ENCODE results near the gene IBA57. TPM values are rescaled to one million over a fixed set of nuclear protein-coding genes. Genes with fewer than 3 reads are reported as not detected.

IBA57 gene
- total RNA-seq, 1 donor from 2014 or later, result 7.7 TPM

GRCh38 chr1:228178737-228179684 is 13.4 kb downstream of the IBA57 start:
- peaks cover 5% of the 10 kb centered on the region for H3K4me1 Mint-ChIP-seq (ENCODE audit: low read depth, unreplicated experiment)
- TF ChIP-seq CTCF (IDR thresholded peaks at IDR 0.05; ENCODE audit: partially characterized antibody, unreplicated experiment), result no peak
- no peak for DNase-seq
- H3K27ac Mint-ChIP-seq (ENCODE audit: unreplicated experiment), result no peak overlapping the region
- H3K27me3 Mint-ChIP-seq (ENCODE audit: unreplicated experiment), result peaks cover 2% of the 10 kb centered on the region
- no peak overlapping the region for H3K4me3 Mint-ChIP-seq (ENCODE audit: unreplicated experiment)
- no peaks in the 10 kb centered on the region for H3K36me3 Mint-ChIP-seq (ENCODE audit: unreplicated experiment)
- H3K9me3 Mint-ChIP-seq (ENCODE audit: unreplicated experiment), result peaks cover 2% of the 10 kb centered on the region

GRCh38 chr1:228180271-228180958 is 14.8 kb downstream of the IBA57 start:
- H3K27ac Mint-ChIP-seq (ENCODE audit: unreplicated experiment), result no peak overlapping the region
- H3K27me3 Mint-ChIP-seq (ENCODE audit: unreplicated experiment), result peaks cover 4% of the 10 kb centered on the region
- TF ChIP-seq CTCF (IDR thresholded peaks at IDR 0.05; ENCODE audit: partially characterized antibody, unreplicated experiment), result peak; percentile 19
- peaks cover 2% of the 10 kb centered on the region for H3K9me3 Mint-ChIP-seq (ENCODE audit: unreplicated experiment)
- H3K36me3 Mint-ChIP-seq (ENCODE audit: unreplicated experiment), result no peaks in the 10 kb centered on the region
- no peak overlapping the region for H3K4me3 Mint-ChIP-seq (ENCODE audit: unreplicated experiment)
- H3K4me1 Mint-ChIP-seq (ENCODE audit: low read depth, unreplicated experiment), result peaks cover 5% of the 10 kb centered on the region
- DNase-seq, result no peak

- Mint-ChIP-seq H3K27ac (ENCODE audit: unreplicated experiment) (no peak overlapping the region), H3K9me3 (ENCODE audit: unreplicated experiment) (peaks cover 2% of the 10 kb centered on the region), H3K4me1 (ENCODE audit: low read depth, unreplicated experiment) (peaks cover 5% of the 10 kb centered on the region), H3K27me3 (ENCODE audit: unreplicated experiment) (peaks cover 4% of the 10 kb centered on the region), H3K36me3 (ENCODE audit: unreplicated experiment) (no peaks in the 10 kb centered on the region), H3K4me3 (ENCODE audit: unreplicated experiment) (no peak overlapping the region)
- no peak for DNase-seq
- no peak for TF ChIP-seq CTCF (IDR thresholded peaks at IDR 0.05; ENCODE audit: partially characterized antibody, unreplicated experiment)
These were observed 15.5 kb downstream of the IBA57 start for GRCh38 chr1:228180959-228181644.

- no peak overlapping the region for H3K4me3 Mint-ChIP-seq (ENCODE audit: unreplicated experiment)
- no peaks in the 10 kb centered on the region for H3K36me3 Mint-ChIP-seq (ENCODE audit: unreplicated experiment)
- DNase-seq, result no peak
- H3K27ac Mint-ChIP-seq (ENCODE audit: unreplicated experiment), result no peak overlapping the region
- TF ChIP-seq CTCF (IDR thresholded peaks at IDR 0.05; ENCODE audit: partially characterized antibody, unreplicated experiment), result no peak
- H3K27me3 Mint-ChIP-seq (ENCODE audit: unreplicated experiment), result peaks cover 4% of the 10 kb centered on the region
- H3K9me3 Mint-ChIP-seq (ENCODE audit: unreplicated experiment), result peaks cover 2% of the 10 kb centered on the region
- peaks cover 5% of the 10 kb centered on the region for H3K4me1 Mint-ChIP-seq (ENCODE audit: low read depth, unreplicated experiment)
These were observed 16.0 kb downstream of the IBA57 start for GRCh38 chr1:228181645-228182034.

All from glutamatergic neuron (in vitro differentiated cells).